H1 (cell line): ENCODE results near the gene RAD51B. TPM values are rescaled to one million over a fixed set of nuclear protein-coding genes. Genes with fewer than 3 reads are reported as not detected.

Source experiments
- CTCF ChIA-PET: fragments of 300-600 bp; sonication (Branson Sonifier 250); formaldehyde crosslinking; loops from one replicate; lab custom pipeline; 2021; ENCODE audit not compliant: partially characterized antibody; lab: Charles Lee
- POLR2A ChIA-PET: fragments of 300-600 bp; sonication (Branson Sonifier 250); formaldehyde crosslinking; loops from one replicate; lab custom pipeline; 2021; ENCODE audit warnings: inconsistent platforms; ENCODE audit not compliant: partially characterized antibody; lab: Charles Lee
- DNase-seq, 2 experiments: peaks; one replicate each; pipeline versions ENCODE4 v3.0.0 to v3.0.0-alpha.2; 2010 to 2022; ENCODE audit warnings: low spot score in 2 of 2, low read depth in 1 of 2, mixed read lengths in 1 of 2
- FAIRE-seq: peaks from 2 replicates; lab custom pipeline; 2011; peaks lifted over from hg19 to GRCh38; lab: Jason Lieb, UNC
- H2AFZ ChIP-seq: 2 replicates; pipeline ENCODE4 v1.8.1; 2012; ENCODE audit warnings: low read length, inconsistent platforms
- H2AK5ac ChIP-seq: 2 replicates; pipeline ENCODE4 v1.6.1; 2013; ENCODE audit warnings: low read depth, low read length
- H2BK120ac ChIP-seq: replicated peaks from 2 replicates; pipeline ENCODE3; 2013; ENCODE audit warnings: low read depth, low read length, inconsistent platforms
- H2BK12ac ChIP-seq: 2 replicates; pipeline ENCODE4 v1.6.1; 2013; ENCODE audit warnings: low read depth, low read length
- H2BK15ac ChIP-seq: 2 replicates; pipeline ENCODE4 v1.6.1; 2013; ENCODE audit warnings: low read length
- H2BK20ac ChIP-seq: 2 replicates; pipeline ENCODE4 v1.6.1; 2013; ENCODE audit warnings: low read length
- H2BK5ac ChIP-seq: 2 replicates; pipeline ENCODE4 v1.6.1; 2013; ENCODE audit warnings: low read depth, low read length
- H3K14ac ChIP-seq: 2 replicates; pipeline ENCODE4 v1.6.1; 2013; ENCODE audit warnings: inconsistent platforms; ENCODE audit not compliant: insufficient read length
- H3K18ac ChIP-seq: 2 replicates; pipeline ENCODE4 v1.6.1; 2013; ENCODE audit warnings: low read length; ENCODE audit errors: extremely low read depth
- H3K23ac ChIP-seq: 2 replicates; pipeline ENCODE4 v1.6.1; 2013; ENCODE audit warnings: inconsistent platforms; ENCODE audit not compliant: insufficient read length
- H3K23me2 ChIP-seq: 2 replicates; pipeline ENCODE4 v1.6.1; 2013; ENCODE audit warnings: low read depth, low read length
- H3K27ac ChIP-seq: 2 replicates; pipeline ENCODE4 v1.6.1; 2011; ENCODE audit warnings: low read depth, low read length, inconsistent platforms
- H3K27me3 ChIP-seq, 4 experiments: replicated peaks in 1 of 4; 1 replicate in 1 of 4; 2 replicates in 3 of 4; pipeline versions ENCODE4 v1.6.1 to v1.8.1; 2011 to 2013; ENCODE audit warnings: low read length in 3 of 4, mild to moderate bottlenecking in 3 of 4, inconsistent platforms in 2 of 4, mixed read lengths in 2 of 4, moderate library complexity in 1 of 4; ENCODE audit not compliant: control insufficient read depth in 3 of 4, insufficient read depth in 3 of 4; ENCODE audit errors: extremely low read depth in 1 of 4
- H3K36me3 ChIP-seq, 4 experiments: 2 replicates each; pipeline versions ENCODE4 v1.6.1 to v1.8.1; 2011 to 2013; ENCODE audit warnings: mild to moderate bottlenecking in 4 of 4, low read length in 3 of 4, moderate library complexity in 2 of 4, control low read depth in 1 of 4, inconsistent platforms in 1 of 4; ENCODE audit not compliant: insufficient read depth in 4 of 4, control insufficient read depth in 2 of 4
- H3K4ac ChIP-seq: replicated peaks from 2 replicates; pipeline ENCODE3; 2013; ENCODE audit warnings: low read length, low read depth, mixed read lengths, inconsistent platforms; ENCODE audit not compliant: insufficient read length
- H3K4me1 ChIP-seq, 4 experiments: replicated peaks in 1 of 4; 1 replicate in 1 of 4; 2 replicates in 3 of 4; pipeline versions ENCODE4 v1.6.1 to v1.8.1; 2011 to 2013; ENCODE audit warnings: low read length in 3 of 4, inconsistent platforms in 2 of 4, mixed read lengths in 1 of 4; ENCODE audit not compliant: insufficient read depth in 4 of 4, control insufficient read depth in 3 of 4
- H3K4me2 ChIP-seq, 2 experiments: 2 replicates each; pipeline versions ENCODE4 v1.6.1 to v1.8.1; 2011 to 2013; ENCODE audit warnings: low read depth in 2 of 2, low read length in 2 of 2, control low read depth in 1 of 2, inconsistent platforms in 1 of 2, mild to moderate bottlenecking in 1 of 2; ENCODE audit not compliant: insufficient read depth in 1 of 2
- H3K4me3 ChIP-seq, 4 experiments: fragments of 200-600, 300-600 bp in 1 of 4; sonication (generic), shearing (Covaris generic), sonication (Bioruptor Twin) in 1 of 4; 2 replicates each; pipeline versions ENCODE4 v1.5.1 to v1.8.1; 2011 to 2016; ENCODE audit warnings: low read length in 4 of 4, low read depth in 3 of 4, control low read depth in 2 of 4, inconsistent platforms in 2 of 4, mild to moderate bottlenecking in 2 of 4, mixed read lengths in 1 of 4, moderate library complexity in 1 of 4; ENCODE audit not compliant: insufficient read depth in 2 of 4; ENCODE audit errors: extremely low read depth in 1 of 4
- H3K56ac ChIP-seq: replicated peaks from 2 replicates; pipeline ENCODE3; 2013; ENCODE audit warnings: low read depth, mild to moderate bottlenecking, mixed read lengths, low read length, inconsistent platforms; ENCODE audit not compliant: insufficient read length
- H3K79me1 ChIP-seq: 2 replicates; pipeline ENCODE4 v1.6.1; 2013; ENCODE audit warnings: low read depth, low read length, control low read depth
- H3K79me2 ChIP-seq, 2 experiments: 2 replicates each; pipeline versions ENCODE4 v1.6.1 to v1.8.1; 2012 to 2013; ENCODE audit warnings: low read length in 2 of 2, mild to moderate bottlenecking in 2 of 2, inconsistent platforms in 1 of 2; ENCODE audit not compliant: insufficient read depth in 2 of 2, control insufficient read depth in 1 of 2
- H3K9ac ChIP-seq, 4 experiments: replicated peaks in 1 of 4; 1 replicate in 1 of 4; 2 replicates in 3 of 4; pipeline versions ENCODE4 v1.6.1 to v1.8.1; 2011 to 2013; ENCODE audit warnings: low read depth in 3 of 4, low read length in 3 of 4, control low read depth in 2 of 4, mild to moderate bottlenecking in 2 of 4, moderate library complexity in 2 of 4, inconsistent platforms in 1 of 4; ENCODE audit errors: extremely low read depth in 1 of 4
- H3K9me3 ChIP-seq, 2 experiments: 2 replicates each; pipeline versions ENCODE4 v1.6.1 to v1.8.1; 2012 to 2013; ENCODE audit warnings: mild to moderate bottlenecking in 2 of 2, moderate library complexity in 2 of 2, control low read depth in 1 of 2, inconsistent platforms in 1 of 2, low read depth in 1 of 2, low read length in 1 of 2, mixed read lengths in 1 of 2; ENCODE audit not compliant: insufficient read depth in 2 of 2
- H4K20me1 ChIP-seq, 2 experiments: replicated peaks in 1 of 2; 2 replicates each; pipeline versions ENCODE3 to v1.8.1; 2011 to 2013; ENCODE audit warnings: inconsistent platforms in 2 of 2, low read length in 2 of 2, mild to moderate bottlenecking in 1 of 2; ENCODE audit not compliant: insufficient read depth in 2 of 2, control insufficient read depth in 1 of 2
- H4K5ac ChIP-seq: 2 replicates; pipeline ENCODE4 v1.6.1; 2013; ENCODE audit warnings: low read length, low read depth, mixed read lengths, inconsistent platforms; ENCODE audit not compliant: insufficient read length
- H4K8ac ChIP-seq: 2 replicates; pipeline ENCODE4 v1.8.0; 2013; ENCODE audit warnings: mild to moderate bottlenecking, moderate library complexity, low read length, inconsistent platforms; ENCODE audit not compliant: insufficient read depth; ENCODE audit errors: extremely low read depth
- H4K91ac ChIP-seq: replicated peaks from 2 replicates; pipeline ENCODE3; 2013; ENCODE audit warnings: low read length, mixed read lengths, inconsistent platforms; ENCODE audit not compliant: insufficient read length
- BACH1 ChIP-seq: IDR thresholded peaks from 2 replicates; pipeline ENCODE4 v1.6.1; 2012; ENCODE audit warnings: low read length, improper control_type of control experiment
- CTBP2 ChIP-seq: IDR thresholded peaks from 2 replicates; pipeline ENCODE4 v1.7.0; 2011; ENCODE audit warnings: borderline replicate concordance, mild to moderate bottlenecking, moderate library complexity, mixed read lengths, low read length; ENCODE audit not compliant: insufficient read depth, insufficient read length
- GTF2F1 ChIP-seq: IDR thresholded peaks from 2 replicates; pipeline ENCODE4 v1.6.1; 2012; ENCODE audit warnings: low read depth, low read length, improper control_type of control experiment, borderline replicate concordance
- JUN ChIP-seq: IDR thresholded peaks from 2 replicates; pipeline ENCODE4 v1.6.1; 2011; ENCODE audit warnings: low read depth, mild to moderate bottlenecking, improper control_type of control experiment, low read length
- MAFK ChIP-seq: IDR thresholded peaks from 2 replicates; pipeline ENCODE4 v1.6.1; 2012; ENCODE audit warnings: low read depth, mild to moderate bottlenecking, improper control_type of control experiment, low read length
- TAF7 ChIP-seq: optimal IDR thresholded peaks from 2 replicates; pipeline ENCODE3; 2011; ENCODE audit warnings: low read depth, mild to moderate bottlenecking, inconsistent platforms, low read length, moderate library complexity, borderline replicate concordance
- WGBS, 2 experiments: shearing (Covaris generic) in 1 of 2; methylation state at CpG; one replicate each; pipeline versions ENCODE4 v1.1.6 to v1.1.7; 2013 to 2015; ENCODE audit warnings: low lambda C conversion rate in 2 of 2, mixed read lengths in 2 of 2, inconsistent platforms in 1 of 2, low coverage in 1 of 2, missing lambda C conversion rate in 1 of 2; ENCODE audit not compliant: insufficient replicate concordance in 2 of 2, insufficient coverage in 1 of 2, insufficient read length in 1 of 2; ENCODE audit errors: extremely low coverage in 1 of 2, missing lambda C conversion rate in 1 of 2; 5-methylcytosine and 5-hydroxymethylcytosine counted together
- polyA plus RNA-seq, 7 experiments: library from polyadenylated mRNA; depleted of rRNA in 3 of 7; stranded (reverse) in 5 of 7; unstranded in 2 of 7; fragments of >200 nt in 5 of 7; fragments of 200-250 nt in 2 of 7; gene quantifications; 1 replicate in 5 of 7; 2 replicates in 1 of 7; 4 replicates in 1 of 7; pipeline versions ENCODE4 v1.2.1 to v1.2.3, GENCODE V29; 2011 to 2013; ENCODE audit warnings: missing spikeins in 2 of 7, mixed read lengths in 2 of 7
- total RNA-seq: library from RNA; stranded (reverse); fragmentation: NEBNext Ultra II Directional; extraction: Animal tissue kit (Norgen Biotek cat#: 25700); gene quantifications from 2 replicates; pipeline ENCODE4 v1.2.1, GENCODE V29; 2021

RAD51B gene
- total and polyA plus RNA-seq, 2 of the 8 experiments (the other 6 are each of a cell fraction or from before 2014, with no cell fraction given) = 3.9 to 14.9 TPM

DNA sequence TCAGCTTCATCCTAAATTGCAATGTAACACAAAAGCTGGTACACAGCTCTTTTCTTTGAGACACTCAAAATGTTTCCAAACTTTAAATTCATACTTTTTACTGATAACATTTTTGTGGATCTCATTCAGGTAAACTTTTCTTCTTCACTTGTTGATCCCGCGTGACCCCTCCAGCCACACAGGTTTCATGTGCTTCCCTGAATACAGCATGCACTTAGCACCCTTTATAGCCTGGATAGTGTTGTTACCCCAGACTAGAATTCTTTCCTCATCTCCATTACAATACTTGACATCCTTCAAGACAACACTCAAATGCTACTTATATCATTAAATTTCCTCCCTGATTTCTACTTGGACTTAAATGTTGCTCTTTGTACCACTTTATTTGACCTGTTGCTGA lies 373.4 kb downstream of the RAD51B start:
- Histone ChIP-seq H2BK20ac (no peak overlapping the region), H3K36me3 (no peaks in the 10 kb centered on the region), H2BK120ac (no peak overlapping the region), H3K56ac (no peak overlapping the region), H3K27ac (no peak overlapping the region), H3K4me2 (no peak overlapping the region), H4K20me1 (no peaks in the 10 kb centered on the region), H2BK12ac (no peak overlapping the region), H2AK5ac (no peak overlapping the region), H3K18ac (no peak overlapping the region), H3K4me3 (no peak overlapping the region), H4K5ac (no peak overlapping the region), H2AFZ (no peak overlapping the region), H3K79me1 (no peaks in the 10 kb centered on the region), H3K79me2 (no peaks in the 10 kb centered on the region), H3K23me2 (no peaks in the 10 kb centered on the region), H2BK15ac (no peak overlapping the region), H3K9me3 (no peaks in the 10 kb centered on the region), H4K8ac (no peak overlapping the region), H3K9ac (no peak overlapping the region), H3K4ac (no peak overlapping the region), H4K91ac (no peak overlapping the region), H3K23ac (no peak overlapping the region), H3K27me3 (no peaks in the 10 kb centered on the region), H2BK5ac (no peak overlapping the region), H3K14ac (no peak overlapping the region), H3K4me1 (peaks cover 0 to 5% (median 4%) of the 10 kb centered on the region in 4 experiments; a peak in 4 of 7 replicates)
- ChIA-PET CTCF (no interaction called here), POLR2A (no interaction called here)
- no peak for FAIRE-seq
- WGBS, 2 experiments = 85% methylated on average over 2 of the region's 2 CpGs; no CpG with 5 or more reads in 1 of the 2 experiments
- TF ChIP-seq JUN (no peak), TAF7 (no peak), CTBP2 (no peak), MAFK (no peak), GTF2F1 (no peak), BACH1 (no peak)
- DNase-seq = no peak
